ENCODE results near the gene TRAM2. TPM values are rescaled to one million over a fixed set of nuclear protein-coding genes. Genes with fewer than 3 reads are reported as not detected.

Gene TRAM2
- polyA plus RNA-seq, 1 experiment: 134 TPM

- no peaks in the 10 kb centered on the region for H3K27me3 ChIP-seq (ENCODE audit: control insufficient read depth, insufficient read depth, low read length)
- CTCF ChIA-PET: interaction anchor here (0.7 to 1.8 kb wide), 6 partner anchors 20 to 163 kb away, joined by 3 to 5 read pairs (median 3); no protein-coding TSS in a partner anchor
- DNase-seq (ENCODE audit: low read depth): no peak
- POLR2A ChIA-PET: no interaction called here
- TF ChIP-seq, protein P1, sequence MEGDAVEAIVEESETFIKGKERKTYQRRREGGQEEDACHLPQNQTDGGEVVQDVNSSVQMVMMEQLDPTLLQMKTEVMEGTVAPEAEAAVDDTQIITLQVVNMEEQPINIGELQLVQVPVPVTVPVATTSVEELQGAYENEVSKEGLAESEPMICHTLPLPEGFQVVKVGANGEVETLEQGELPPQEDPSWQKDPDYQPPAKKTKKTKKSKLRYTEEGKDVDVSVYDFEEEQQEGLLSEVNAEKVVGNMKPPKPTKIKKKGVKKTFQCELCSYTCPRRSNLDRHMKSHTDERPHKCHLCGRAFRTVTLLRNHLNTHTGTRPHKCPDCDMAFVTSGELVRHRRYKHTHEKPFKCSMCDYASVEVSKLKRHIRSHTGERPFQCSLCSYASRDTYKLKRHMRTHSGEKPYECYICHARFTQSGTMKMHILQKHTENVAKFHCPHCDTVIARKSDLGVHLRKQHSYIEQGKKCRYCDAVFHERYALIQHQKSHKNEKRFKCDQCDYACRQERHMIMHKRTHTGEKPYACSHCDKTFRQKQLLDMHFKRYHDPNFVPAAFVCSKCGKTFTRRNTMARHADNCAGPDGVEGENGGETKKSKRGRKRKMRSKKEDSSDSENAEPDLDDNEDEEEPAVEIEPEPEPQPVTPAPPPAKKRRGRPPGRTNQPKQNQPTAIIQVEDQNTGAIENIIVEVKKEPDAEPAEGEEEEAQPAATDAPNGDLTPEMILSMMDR (IDR thresholded peaks at IDR 0.05; ENCODE audit: insufficient read depth, low read depth, low read length): no peak
- H3K36me3 ChIP-seq (ENCODE audit: control insufficient read depth, insufficient read depth, low read length): peaks cover 21% of the 10 kb centered on the region
- H3K4me3 ChIP-seq (ENCODE audit: low read depth, low read length): no peak overlapping the region
Observed at GRCh38 chr6:52498538-52499017, 78.3 kb downstream of the TRAM2 start.

GRCh38 chr6:52497652-52498408 lies 79.0 kb downstream of the TRAM2 start:
- POLR2A ChIA-PET: no interaction called here
- no peak for DNase-seq (ENCODE audit: low read depth)
- TF ChIP-seq, protein P1 (IDR thresholded peaks at IDR 0.05; ENCODE audit: insufficient read depth, low read depth, low read length): no peak
- H3K36me3 ChIP-seq (ENCODE audit: control insufficient read depth, insufficient read depth, low read length): peaks cover 15% of the 10 kb centered on the region
- H3K4me3 ChIP-seq (ENCODE audit: low read depth, low read length): no peak overlapping the region
- no peaks in the 10 kb centered on the region for H3K27me3 ChIP-seq (ENCODE audit: control insufficient read depth, insufficient read depth, low read length)
- CTCF ChIA-PET: no interaction called here

- Histone ChIP-seq H3K27me3 (ENCODE audit: control insufficient read depth, insufficient read depth, low read length) (no peaks in the 10 kb centered on the region), H3K36me3 (ENCODE audit: control insufficient read depth, insufficient read depth, low read length) (peaks cover 6% of the 10 kb centered on the region), H3K4me3 (ENCODE audit: low read depth, low read length) (no peak overlapping the region)
- TF ChIP-seq, protein P1 (IDR thresholded peaks at IDR 0.05; ENCODE audit: insufficient read depth, low read depth, low read length): no peak
- POLR2A ChIA-PET: no interaction called here
- CTCF ChIA-PET: interaction anchor here (1.4 kb wide), 1 partner anchor 102 kb away, joined by 3 read pairs; no protein-coding TSS in a partner anchor
- DNase-seq (ENCODE audit: low read depth): no peak
Observed at GRCh38 chr6:52496631-52497030, 80.2 kb downstream of the TRAM2 start.

- DNase-seq (ENCODE audit: low read depth): no peak
- Histone ChIP-seq H3K27me3 (ENCODE audit: control insufficient read depth, insufficient read depth, low read length) (no peaks in the 10 kb centered on the region), H3K36me3 (ENCODE audit: control insufficient read depth, insufficient read depth, low read length) (peaks cover 4% of the 10 kb centered on the region), H3K4me3 (ENCODE audit: low read depth, low read length) (no peak overlapping the region)
- CTCF ChIA-PET: interaction anchor here (0.8 to 1.4 kb wide), 3 partner anchors 8 to 102 kb away, joined by 3 read pairs; no protein-coding TSS in a partner anchor
- POLR2A ChIA-PET: no interaction called here
- TF ChIP-seq, protein P1 (IDR thresholded peaks at IDR 0.05; ENCODE audit: insufficient read depth, low read depth, low read length): no peak
Observed at GRCh38 chr6:52495922-52496321, 80.9 kb downstream of the TRAM2 start.

GRCh38 chr6:52494298-52495072 lies 82.4 kb downstream of the TRAM2 start:
- DNase-seq (ENCODE audit: low read depth): no peak
- CTCF ChIA-PET: interaction anchor here (0.8 to 1.2 kb wide), 3 partner anchors 14 to 101 kb away, joined by 3 read pairs; no protein-coding TSS in a partner anchor
- TF ChIP-seq, protein P1 (IDR thresholded peaks at IDR 0.05; ENCODE audit: insufficient read depth, low read depth, low read length): no peak
- Histone ChIP-seq H3K36me3 (ENCODE audit: control insufficient read depth, insufficient read depth, low read length) (no peaks in the 10 kb centered on the region; the same call in 1 of the 2 replicates), H3K4me3 (ENCODE audit: low read depth, low read length) (no peak overlapping the region), H3K27me3 (ENCODE audit: control insufficient read depth, insufficient read depth, low read length) (no peaks in the 10 kb centered on the region)
- POLR2A ChIA-PET: interaction anchor here (0.7 kb wide), 1 partner anchor 42 kb away, joined by 3 read pairs; no protein-coding TSS in a partner anchor

Measured in BJ (cell line).